ENCODE results near the gene PRDM5. TPM values are rescaled to one million over a fixed set of nuclear protein-coding genes. Genes with fewer than 3 reads are reported as not detected.

PRDM5 gene
- total and polyA plus RNA-seq, 3 donors from 2014 or later, result 8.2 to 21.9 (median 19.1) TPM

GRCh38 chr4:120881846-120882245 lies 40.7 kb downstream of the PRDM5 start:
- DNase-seq, result no peak
- TF ChIP-seq CTCF (IDR thresholded peaks at IDR 0.05) (no peak), POLR2A (IDR thresholded peaks at IDR 0.05) (no peak)
- Histone ChIP-seq H3K4me3 (no peak overlapping the region), H3K27ac (no peak overlapping the region), H3K36me3 (ENCODE audit: low read depth, missing control alignments) (no peaks in the 10 kb centered on the region), H3K4me1 (no peaks in the 10 kb centered on the region), H3K27me3 (no peaks in the 10 kb centered on the region), H3K9me3 (no peaks in the 10 kb centered on the region)
- intact Hi-C loops (cut with DNase I; ENCODE audit: low total_unique reads), result no loop called here
- 97 to 100% methylated on average over 4 of the region's 4 CpGs for WGBS, 2 donors

- no peaks in the 10 kb centered on the region for H3K9me3 ChIP-seq
- no peak overlapping the region for H3K4me3 ChIP-seq
- no peak for DNase-seq
- no peak overlapping the region for H3K27ac ChIP-seq
- no peaks in the 10 kb centered on the region for H3K27me3 ChIP-seq
- no peaks in the 10 kb centered on the region for H3K36me3 ChIP-seq (ENCODE audit: low read depth, missing control alignments)
- WGBS, 2 donors, result 96% methylated on average over 2 of the region's 2 CpGs
- TF ChIP-seq POLR2A (IDR thresholded peaks at IDR 0.05) (no peak), CTCF (IDR thresholded peaks at IDR 0.05) (no peak)
- intact Hi-C loops (cut with DNase I; ENCODE audit: low total_unique reads), result no loop called here
- H3K4me1 ChIP-seq, result no peaks in the 10 kb centered on the region
Observed at GRCh38 chr4:120881351-120881750, 41.2 kb downstream of the PRDM5 start.

- Histone ChIP-seq H3K27ac (no peak overlapping the region), H3K4me1 (no peaks in the 10 kb centered on the region), H3K9me3 (no peaks in the 10 kb centered on the region), H3K4me3 (no peak overlapping the region), H3K36me3 (ENCODE audit: low read depth, missing control alignments) (no peaks in the 10 kb centered on the region), H3K27me3 (no peaks in the 10 kb centered on the region)
- intact Hi-C loops (cut with DNase I; ENCODE audit: low total_unique reads), result no loop called here
- 20 to 38% methylated on average over 3 of the region's 3 CpGs for WGBS, 2 donors
- DNase-seq, result no peak
- no peak for TF ChIP-seq CTCF (IDR thresholded peaks at IDR 0.05)
- TF ChIP-seq POLR2A (IDR thresholded peaks at IDR 0.05), result no peak
Observed at GRCh38 chr4:120877021-120877420, 45.5 kb downstream of the PRDM5 start.

- no peaks in the 10 kb centered on the region for H3K27me3 ChIP-seq
- H3K4me3 ChIP-seq, result no peak overlapping the region
- no peaks in the 10 kb centered on the region for H3K36me3 ChIP-seq (ENCODE audit: low read depth, missing control alignments)
- DNase-seq, result no peak
- H3K27ac ChIP-seq, result no peak overlapping the region
- intact Hi-C loops (cut with DNase I; ENCODE audit: low total_unique reads), result no loop called here
- no peaks in the 10 kb centered on the region for H3K4me1 ChIP-seq
- WGBS, 2 donors, result 79 to 81% methylated on average over 4 of the region's 4 CpGs
- H3K9me3 ChIP-seq, result no peaks in the 10 kb centered on the region
- TF ChIP-seq CTCF (IDR thresholded peaks at IDR 0.05), result no peak
- TF ChIP-seq POLR2A (IDR thresholded peaks at IDR 0.05), result no peak
Observed at GRCh38 chr4:120874792-120875774, 47.4 kb downstream of the PRDM5 start.

Data from testis (tissue), 3 donors.